Caco-2 (cell line): Measurements from ENCODE around the gene CHIT1. TPM values are rescaled to one million over a fixed set of nuclear protein-coding genes. Genes with fewer than 3 reads are reported as not detected.

Source experiments
- BruUV-seq: library from RNA; stranded (reverse); fragments of 400-500 nt; replicated peaks from 2 replicates; lab custom pipeline; 2021; lab: Mats Ljungman, UMichigan
- CTCF ChIA-PET: fragments of 300-600 bp; sonication (Branson Sonifier 250); formaldehyde crosslinking; loops from one replicate; lab custom pipeline; 2022; ENCODE audit warnings: antibody characterized with exemption; lab: Charles Lee
- POLR2A ChIA-PET: fragments of 300-600 bp; sonication (Branson Sonifier 250); formaldehyde crosslinking; loops from one replicate; lab custom pipeline; 2022; ENCODE audit warnings: antibody characterized with exemption; lab: Charles Lee
- DNase-seq, 2 experiments: peaks; one replicate each; pipeline versions ENCODE4 v3.0.0 to v3.0.0-alpha.2; 2020 to 2022
- H3K27me3 ChIP-seq: replicated peaks from 2 replicates; pipeline ENCODE4 v1.6.0; 2011; ENCODE audit warnings: low read length; ENCODE audit not compliant: control insufficient read depth, insufficient read depth
- H3K36me3 ChIP-seq: 2 replicates; pipeline ENCODE4 v1.5.1; 2011; ENCODE audit warnings: low read length; ENCODE audit not compliant: control insufficient read depth, insufficient read depth
- H3K4me1 ChIP-seq: fragments of 250-450 bp; sonication (Bioruptor Pico); 2 replicates; pipeline ENCODE4 v1.5.1; 2020; ENCODE audit warnings: mild to moderate bottlenecking
- H3K4me3 ChIP-seq: 2 replicates; pipeline ENCODE4 v1.5.1; 2011; ENCODE audit warnings: low read depth, mild to moderate bottlenecking, control low read depth, low read length
- H3K9me3 ChIP-seq: fragments of 250-450 bp; sonication (Bioruptor Pico); 2 replicates; pipeline ENCODE4 v1.5.1; 2020; ENCODE audit warnings: mild to moderate bottlenecking, moderate library complexity
- H3K27ac Mint-ChIP-seq: one replicate; pipeline ENCODE4 v1.8.0; 2022; ENCODE audit warnings: mixed read lengths; ENCODE audit not compliant: unreplicated experiment
- H3K27me3 Mint-ChIP-seq: one replicate; pipeline ENCODE4 v1.8.0; 2022; ENCODE audit warnings: mixed read lengths; ENCODE audit not compliant: insufficient read depth, unreplicated experiment
- H3K36me3 Mint-ChIP-seq: one replicate; pipeline ENCODE4 v1.8.0; 2022; ENCODE audit warnings: mild to moderate bottlenecking, mixed read lengths; ENCODE audit not compliant: insufficient read depth, unreplicated experiment
- H3K4me1 Mint-ChIP-seq: one replicate; pipeline ENCODE4 v1.8.0; 2022; ENCODE audit warnings: low read depth, mixed read lengths; ENCODE audit not compliant: unreplicated experiment
- H3K4me3 Mint-ChIP-seq: one replicate; pipeline ENCODE4 v1.8.0; 2022; ENCODE audit warnings: mild to moderate bottlenecking, moderate library complexity, mixed read lengths; ENCODE audit not compliant: unreplicated experiment
- H3K9me3 Mint-ChIP-seq: one replicate; pipeline ENCODE4 v1.8.0; 2022; ENCODE audit warnings: mixed read lengths; ENCODE audit not compliant: unreplicated experiment
- CTCF ChIP-seq, 2 experiments: fragments of 200-600 bp in 1 of 2; IDR thresholded peaks; 1 replicate in 1 of 2; 2 replicates in 1 of 2; pipeline versions ENCODE4 v1.5.1 to v1.8.0; 2011 to 2022; ENCODE audit warnings: antibody characterized with exemption in 1 of 2, control low read depth in 1 of 2, inconsistent platforms in 1 of 2, low read depth in 1 of 2, low read length in 1 of 2, mild to moderate bottlenecking in 1 of 2, moderate library complexity in 1 of 2; ENCODE audit not compliant: insufficient read depth in 1 of 2, severe bottlenecking in 1 of 2, unreplicated experiment in 1 of 2
- intact Hi-C: fragments of 100-400 bp; cut with micrococcal nuclease; formaldehyde crosslinking; loops from one replicate; pipeline ENCODE4 v1.10.0; 2022; ENCODE audit not compliant: unreplicated experiment
- total RNA-seq: library from RNA; stranded (reverse); gene quantifications from 2 replicates; pipeline ENCODE4 v1.2.3, GENCODE V29; 2022

Gene CHIT1
- total RNA-seq, 1 experiment from 2014 or later, result not detected

GRCh38 chr1:203189951-203190352 is 39.5 kb downstream of the CHIT1 start:
- H3K36me3 ChIP-seq, result no peaks in the 10 kb centered on the region
- peaks cover 5% of the 10 kb centered on the region; the same call in 1 of the 2 replicates for H3K9me3 ChIP-seq
- peaks cover 34% of the 10 kb centered on the region for H3K36me3 Mint-ChIP-seq
- BruUV-seq, result no TSS peak
- TF ChIP-seq CTCF (IDR thresholded peaks at IDR 0.05; ENCODE audit: insufficient read depth in 1 of 2, low read depth in 1 of 2, low read length in 1 of 2, severe bottlenecking in 1 of 2, unreplicated experiment in 1 of 2), result no peak
- H3K27me3 ChIP-seq, result no peaks in the 10 kb centered on the region
- POLR2A ChIA-PET, result no interaction called here
- intact Hi-C loops, result no loop called here
- peaks cover 10% of the 10 kb centered on the region for H3K9me3 Mint-ChIP-seq
- no peak overlapping the region for H3K4me3 Mint-ChIP-seq
- H3K4me3 ChIP-seq, result no peak overlapping the region
- DNase-seq, result no peak
- no peaks in the 10 kb centered on the region for H3K27me3 Mint-ChIP-seq
- H3K27ac Mint-ChIP-seq, result peak overlapping the region; percentile 86
- CTCF ChIA-PET, result no interaction called here
- peaks cover 70% of the 10 kb centered on the region for H3K4me1 ChIP-seq
- H3K4me1 Mint-ChIP-seq, result peaks cover 62% of the 10 kb centered on the region

- POLR2A ChIA-PET, result interaction anchor here (1.0 to 2.6 kb wide), 2 partner anchors 10 to 27 kb away, joined by 3 to 7 read pairs; no protein-coding TSS in a partner anchor
- peak; percentile 89 to 90 for DNase-seq
- peak overlapping the region; percentile 50 for H3K4me3 Mint-ChIP-seq
- Histone ChIP-seq H3K27me3 (no peaks in the 10 kb centered on the region), H3K9me3 (peaks cover 5% of the 10 kb centered on the region; the same call in 1 of the 2 replicates), H3K4me3 (no peak overlapping the region), H3K36me3 (no peaks in the 10 kb centered on the region), H3K4me1 (peaks cover 71% of the 10 kb centered on the region)
- CTCF ChIA-PET, result interaction anchor here (0.8 to 2.2 kb wide), 12 partner anchors 11 to 148 kb away, joined by 3 to 16 read pairs (median 4); partner anchors contain the start of gene ADORA1
- H3K27me3 Mint-ChIP-seq, result no peaks in the 10 kb centered on the region
- BruUV-seq, result no TSS peak
- H3K4me1 Mint-ChIP-seq, result peaks cover 66% of the 10 kb centered on the region
- H3K36me3 Mint-ChIP-seq, result peaks cover 46% of the 10 kb centered on the region
- no peak for TF ChIP-seq CTCF (IDR thresholded peaks at IDR 0.05; ENCODE audit: insufficient read depth in 1 of 2, low read depth in 1 of 2, low read length in 1 of 2, severe bottlenecking in 1 of 2, unreplicated experiment in 1 of 2)
- peak overlapping the region; percentile 86 for H3K27ac Mint-ChIP-seq
- intact Hi-C loops, result loop anchor here (1.0 kb wide), 3 partner anchors 10 to 28 kb away; no protein-coding TSS in a partner anchor
- peaks cover 10% of the 10 kb centered on the region for H3K9me3 Mint-ChIP-seq
Observed at GRCh38 chr1:203188686-203189232, 40.7 kb downstream of the CHIT1 start.

GRCh38 chr1:203187689-203188264 is 41.7 kb downstream of the CHIT1 start:
- Histone ChIP-seq H3K4me1 (peaks cover 72% of the 10 kb centered on the region), H3K9me3 (peaks cover 5% of the 10 kb centered on the region; the same call in 1 of the 2 replicates), H3K27me3 (no peaks in the 10 kb centered on the region), H3K4me3 (no peak overlapping the region), H3K36me3 (no peaks in the 10 kb centered on the region)
- POLR2A ChIA-PET, result interaction anchor here (1.0 to 2.6 kb wide), 2 partner anchors 9 to 28 kb away, joined by 3 to 7 read pairs; no protein-coding TSS in a partner anchor
- Mint-ChIP-seq H3K27me3 (no peaks in the 10 kb centered on the region), H3K36me3 (peaks cover 56% of the 10 kb centered on the region), H3K9me3 (peaks cover 10% of the 10 kb centered on the region), H3K4me1 (peaks cover 66% of the 10 kb centered on the region), H3K27ac (peak overlapping the region; percentile 86), H3K4me3 (peak overlapping the region; percentile 50)
- CTCF ChIA-PET, result interaction anchor here (0.8 to 2.2 kb wide), 9 partner anchors 10 to 70 kb away, joined by 3 to 16 read pairs (median 4); partner anchors contain the start of gene ADORA1
- no peak for DNase-seq
- no TSS peak for BruUV-seq
- no peak for TF ChIP-seq CTCF (IDR thresholded peaks at IDR 0.05; ENCODE audit: insufficient read depth in 1 of 2, low read depth in 1 of 2, low read length in 1 of 2, severe bottlenecking in 1 of 2, unreplicated experiment in 1 of 2)
- intact Hi-C loops, result loop anchor here (1.0 kb wide), 3 partner anchors 9 to 29 kb away; no protein-coding TSS in a partner anchor
